Neural progenitor cell (in vitro differentiated cells): Measurements from ENCODE around the gene CLDN7. TPM values are rescaled to one million over a fixed set of nuclear protein-coding genes. Genes with fewer than 3 reads are reported as not detected.

Experiments
- DNase-seq: peaks from one replicate; pipeline ENCODE4 v3.0.0-alpha.2; 2016; ENCODE audit warnings: low spot score
- H2AFZ ChIP-seq: fragments of 200-600 bp; sonication (generic); replicated peaks from 2 replicates; pipeline ENCODE4 v1.6.1; 2016; ENCODE audit warnings: antibody characterized with exemption
- H3F3A ChIP-seq: fragments of 200-600 bp; sonication (generic); 2 replicates; pipeline ENCODE4 v1.6.1; 2016; ENCODE audit warnings: antibody characterized with exemption, low read depth
- H3K27ac ChIP-seq: fragments of 200-600 bp; sonication (generic); 2 replicates; pipeline ENCODE4 v1.5.1; 2016; ENCODE audit warnings: mild to moderate bottlenecking
- H3K27me3 ChIP-seq: fragments of 200-600 bp; sonication (generic); 2 replicates; pipeline ENCODE4 v1.6.1; 2016; ENCODE audit warnings: mild to moderate bottlenecking, moderate library complexity
- H3K36me3 ChIP-seq: fragments of 200-600 bp; sonication (generic); 2 replicates; pipeline ENCODE4 v1.5.1; 2016
- H3K4me1 ChIP-seq: fragments of 200-600 bp; sonication (generic); 2 replicates; pipeline ENCODE4 v1.6.1; 2016; ENCODE audit warnings: mixed run types
- H3K4me2 ChIP-seq: fragments of 200-600 bp; sonication (generic); 2 replicates; pipeline ENCODE4 v1.6.1; 2016
- H3K4me3 ChIP-seq: fragments of 200-600 bp; sonication (generic); 2 replicates; pipeline ENCODE4 v1.5.1; 2016
- H3K79me2 ChIP-seq: fragments of 200-600 bp; sonication (generic); 2 replicates; pipeline ENCODE4 v1.6.1; 2016; ENCODE audit warnings: low read depth
- H3K9ac ChIP-seq: fragments of 200-600 bp; sonication (generic); 2 replicates; pipeline ENCODE4 v1.6.1; 2016
- H3K9me3 ChIP-seq: fragments of 200-600 bp; sonication (generic); 2 replicates; pipeline ENCODE4 v1.5.1; 2016; ENCODE audit warnings: low read depth
- H4K20me1 ChIP-seq: fragments of 200-600 bp; sonication (generic); 2 replicates; pipeline ENCODE4 v1.6.1; 2016; ENCODE audit warnings: low read depth
- H3K27ac Mint-ChIP-seq: 3 replicates; pipeline ENCODE4 v1.8.0; 2021; ENCODE audit warnings: mixed read lengths
- H3K27me3 Mint-ChIP-seq: 2 replicates; pipeline ENCODE4 v1.8.0; 2022; ENCODE audit warnings: low read depth, mild to moderate bottlenecking, inconsistent platforms, moderate library complexity, mixed read lengths; ENCODE audit not compliant: insufficient read depth
- H3K36me3 Mint-ChIP-seq: 3 replicates; pipeline ENCODE4 v1.8.0; 2021; ENCODE audit warnings: mixed read lengths
- H3K4me1 Mint-ChIP-seq: 3 replicates; pipeline ENCODE4 v1.8.0; 2021; ENCODE audit warnings: mixed read lengths
- H3K4me3 Mint-ChIP-seq: 3 replicates; pipeline ENCODE4 v1.8.0; 2021; ENCODE audit warnings: mild to moderate bottlenecking, moderate library complexity, mixed read lengths
- H3K9me3 Mint-ChIP-seq: 3 replicates; pipeline ENCODE4 v1.8.0; 2020; ENCODE audit warnings: mixed read lengths
- EZH2 ChIP-seq: fragments of 200-600 bp; sonication (generic); IDR thresholded peaks from 2 replicates; pipeline ENCODE4 v1.6.1; 2017; ENCODE audit warnings: antibody characterized with exemption, mild to moderate bottlenecking, moderate library complexity
- EZH2phosphoT487 ChIP-seq: fragments of 200-600 bp; sonication (generic); IDR thresholded peaks from 2 replicates; pipeline ENCODE4 v1.6.1; 2017; ENCODE audit warnings: antibody characterized with exemption
- total RNA-seq: library from RNA; depleted of rRNA; stranded (reverse); fragments of >200 nt; gene quantifications from 2 replicates; pipeline ENCODE4 v1.2.3, GENCODE V29; 2015; ENCODE audit warnings: low replicate concordance
- TF ChIP-seq, protein P1 (sequence below): fragments of 200-600 bp; sonication (generic); IDR thresholded peaks from 2 replicates; pipeline ENCODE4 v1.5.1; 2017; ENCODE audit warnings: antibody characterized with exemption, mild to moderate bottlenecking

The CLDN7 gene
- total RNA-seq, 1 donor from 2014 or later = 0.32 TPM

DNA sequence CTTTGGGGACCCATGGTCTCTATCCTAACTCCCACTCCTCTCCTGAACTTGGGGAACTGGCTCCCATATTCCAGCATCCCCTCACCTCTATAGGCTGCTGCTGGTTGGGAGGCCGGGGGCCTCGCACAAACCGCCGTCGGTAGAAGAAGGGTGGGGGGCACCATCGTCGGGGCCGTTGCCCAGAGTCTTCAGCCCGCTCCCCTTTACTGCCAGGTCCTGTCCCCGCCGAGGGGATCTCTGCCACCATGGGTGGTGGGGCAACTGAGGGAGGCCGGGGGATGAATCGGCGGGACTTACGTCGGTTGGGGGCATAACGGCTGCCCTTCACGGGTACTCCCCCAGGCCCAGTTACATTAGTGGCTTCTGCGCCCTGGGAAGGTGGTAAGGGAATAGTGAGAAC lies 27.9 kb upstream of the CLDN7 start:
- Mint-ChIP-seq H3K27me3 (peaks cover 13% of the 10 kb centered on the region), H3K4me3 (no peak overlapping the region), H3K27ac (no peak overlapping the region), H3K4me1 (peaks cover 12% of the 10 kb centered on the region), H3K36me3 (peaks cover 1% of the 10 kb centered on the region), H3K9me3 (peaks cover 2% of the 10 kb centered on the region)
- Histone ChIP-seq H3K4me2 (no peak overlapping the region), H3K9ac (no peak overlapping the region), H3K27me3 (peaks cover 47% of the 10 kb centered on the region), H2AFZ (no peak overlapping the region), H3F3A (peaks cover 21% of the 10 kb centered on the region), H3K4me1 (peaks cover 7% of the 10 kb centered on the region), H3K27ac (no peak overlapping the region), H3K9me3 (no peaks in the 10 kb centered on the region), H3K4me3 (no peak overlapping the region), H3K79me2 (no peaks in the 10 kb centered on the region), H4K20me1 (peaks cover 5% of the 10 kb centered on the region), H3K36me3 (no peaks in the 10 kb centered on the region)
- no peak for DNase-seq
- TF ChIP-seq, protein P1, sequence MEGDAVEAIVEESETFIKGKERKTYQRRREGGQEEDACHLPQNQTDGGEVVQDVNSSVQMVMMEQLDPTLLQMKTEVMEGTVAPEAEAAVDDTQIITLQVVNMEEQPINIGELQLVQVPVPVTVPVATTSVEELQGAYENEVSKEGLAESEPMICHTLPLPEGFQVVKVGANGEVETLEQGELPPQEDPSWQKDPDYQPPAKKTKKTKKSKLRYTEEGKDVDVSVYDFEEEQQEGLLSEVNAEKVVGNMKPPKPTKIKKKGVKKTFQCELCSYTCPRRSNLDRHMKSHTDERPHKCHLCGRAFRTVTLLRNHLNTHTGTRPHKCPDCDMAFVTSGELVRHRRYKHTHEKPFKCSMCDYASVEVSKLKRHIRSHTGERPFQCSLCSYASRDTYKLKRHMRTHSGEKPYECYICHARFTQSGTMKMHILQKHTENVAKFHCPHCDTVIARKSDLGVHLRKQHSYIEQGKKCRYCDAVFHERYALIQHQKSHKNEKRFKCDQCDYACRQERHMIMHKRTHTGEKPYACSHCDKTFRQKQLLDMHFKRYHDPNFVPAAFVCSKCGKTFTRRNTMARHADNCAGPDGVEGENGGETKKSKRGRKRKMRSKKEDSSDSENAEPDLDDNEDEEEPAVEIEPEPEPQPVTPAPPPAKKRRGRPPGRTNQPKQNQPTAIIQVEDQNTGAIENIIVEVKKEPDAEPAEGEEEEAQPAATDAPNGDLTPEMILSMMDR = no peak
- TF ChIP-seq EZH2phosphoT487 (no peak), EZH2 (no peak)

DNA sequence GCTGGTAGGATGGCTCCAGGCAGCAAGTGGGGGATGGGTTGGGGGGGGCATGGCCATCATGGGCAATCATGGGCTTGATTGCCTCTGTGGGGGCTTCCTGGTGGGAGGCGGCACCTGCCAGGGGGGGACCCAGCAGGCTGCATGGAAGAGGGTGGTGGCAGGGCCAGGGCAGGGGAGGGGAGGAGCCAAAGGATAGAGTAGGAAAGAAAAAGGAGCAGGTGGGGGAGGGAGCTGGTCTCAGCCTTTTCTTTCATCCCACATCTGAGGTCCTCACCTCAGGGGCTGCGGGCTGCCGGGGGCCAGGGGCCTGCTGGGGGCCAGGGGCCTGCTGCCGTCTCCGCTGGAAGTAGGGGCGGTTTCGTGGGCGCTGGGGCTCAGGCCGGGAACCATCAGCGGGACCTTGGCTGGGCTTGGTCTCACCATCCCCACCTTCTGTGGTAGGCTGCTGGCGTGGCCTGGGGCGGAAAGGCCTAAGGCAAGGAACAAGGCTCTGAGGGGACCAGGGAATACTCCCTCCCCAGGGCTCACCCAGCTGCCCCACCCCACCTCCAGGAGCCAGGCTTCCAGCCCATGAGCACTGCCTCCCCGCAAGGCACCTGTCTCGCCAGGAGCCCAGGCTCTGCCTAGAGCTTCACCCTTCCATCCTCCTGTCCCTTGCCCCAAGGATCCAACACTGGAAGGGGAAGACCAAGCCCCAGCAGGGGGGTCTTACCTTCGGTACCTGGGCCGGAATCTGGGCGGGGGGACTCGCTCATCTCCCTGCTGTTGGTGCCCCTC lies 27.2 kb upstream of the CLDN7 start:
- H3K27me3 ChIP-seq = peaks cover 39% of the 10 kb centered on the region
- H3K27me3 Mint-ChIP-seq = peaks cover 12% of the 10 kb centered on the region
- DNase-seq = no peak
- peaks cover 11% of the 10 kb centered on the region for H3K4me1 Mint-ChIP-seq
- H3F3A ChIP-seq = peaks cover 15% of the 10 kb centered on the region
- peaks cover 1% of the 10 kb centered on the region for H3K36me3 Mint-ChIP-seq
- no peak overlapping the region for H3K27ac Mint-ChIP-seq
- peaks cover 2% of the 10 kb centered on the region for H3K9me3 Mint-ChIP-seq
- H2AFZ ChIP-seq = no peak overlapping the region
- no peaks in the 10 kb centered on the region for H3K36me3 ChIP-seq
- H4K20me1 ChIP-seq = peaks cover 5% of the 10 kb centered on the region
- H3K4me3 ChIP-seq = no peak overlapping the region
- H3K9ac ChIP-seq = no peak overlapping the region
- H3K27ac ChIP-seq = no peak overlapping the region
- H3K4me3 Mint-ChIP-seq = no peak overlapping the region
- TF ChIP-seq EZH2 (no peak), EZH2phosphoT487 (no peak)
- H3K9me3 ChIP-seq = no peaks in the 10 kb centered on the region
- H3K4me1 ChIP-seq = peaks cover 7% of the 10 kb centered on the region
- no peaks in the 10 kb centered on the region for H3K79me2 ChIP-seq
- no peak overlapping the region for H3K4me2 ChIP-seq

DNA sequence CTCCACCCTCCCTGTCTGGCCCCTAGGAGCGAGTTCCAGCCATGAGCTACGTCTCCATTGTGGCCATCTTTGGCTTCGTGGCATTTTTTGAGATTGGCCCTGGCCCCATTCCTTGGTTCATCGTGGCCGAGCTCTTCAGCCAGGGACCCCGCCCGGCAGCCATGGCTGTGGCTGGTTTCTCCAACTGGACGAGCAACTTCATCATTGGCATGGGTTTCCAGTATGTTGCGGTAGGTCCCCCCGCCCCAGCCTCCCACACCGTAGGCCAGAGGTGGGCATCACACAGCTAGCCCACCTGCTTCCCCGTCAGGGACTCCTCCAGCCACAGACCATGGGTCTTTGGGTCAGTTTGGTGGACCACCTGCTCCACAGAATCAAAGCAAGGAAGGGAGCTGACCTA lies 23.4 kb upstream of the CLDN7 start:
- H3K4me3 Mint-ChIP-seq = peak overlapping the region; percentile 58
- peaks cover 28% of the 10 kb centered on the region for H3K27me3 ChIP-seq
- H3K9ac ChIP-seq = no peak overlapping the region
- no peak overlapping the region for H3K4me3 ChIP-seq
- no peak for DNase-seq
- H3K4me1 Mint-ChIP-seq = peaks cover 14% of the 10 kb centered on the region
- no peak for TF ChIP-seq EZH2phosphoT487
- TF ChIP-seq, protein P1 = no peak
- H3F3A ChIP-seq = peaks cover 6% of the 10 kb centered on the region
- peaks cover 1% of the 10 kb centered on the region for H3K36me3 Mint-ChIP-seq
- peaks cover 14% of the 10 kb centered on the region for H3K27me3 Mint-ChIP-seq
- peaks cover 1% of the 10 kb centered on the region for H3K9me3 Mint-ChIP-seq
- no peaks in the 10 kb centered on the region for H3K9me3 ChIP-seq
- H3K4me1 ChIP-seq = peaks cover 4% of the 10 kb centered on the region
- H2AFZ ChIP-seq = no peak overlapping the region
- no peak overlapping the region for H3K27ac ChIP-seq
- no peak overlapping the region for H3K27ac Mint-ChIP-seq
- H3K79me2 ChIP-seq = no peaks in the 10 kb centered on the region
- no peaks in the 10 kb centered on the region for H3K36me3 ChIP-seq
- H4K20me1 ChIP-seq = peaks cover 16% of the 10 kb centered on the region
- no peak overlapping the region for H3K4me2 ChIP-seq

DNA sequence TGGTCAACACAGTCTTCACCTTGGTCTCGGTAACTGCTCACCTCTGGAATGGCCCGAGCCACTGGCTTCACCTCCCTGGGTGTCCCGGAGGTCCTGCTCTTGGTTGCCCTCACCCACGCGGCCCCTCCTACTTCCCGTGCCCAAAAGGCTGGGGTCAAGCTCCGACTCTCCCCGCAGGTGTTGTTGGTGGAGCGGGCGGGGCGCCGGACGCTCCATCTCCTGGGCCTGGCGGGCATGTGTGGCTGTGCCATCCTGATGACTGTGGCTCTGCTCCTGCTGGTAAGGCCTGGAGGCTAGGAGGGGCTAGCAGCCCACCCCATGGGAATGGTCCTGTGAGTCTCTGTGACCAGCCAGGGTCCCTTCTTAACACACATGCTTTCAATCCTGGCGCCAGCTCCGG lies 22.6 kb upstream of the CLDN7 start:
- H3K4me1 Mint-ChIP-seq = peaks cover 20% of the 10 kb centered on the region
- no peak for TF ChIP-seq EZH2phosphoT487
- TF ChIP-seq, protein P1 = no peak
- TF ChIP-seq EZH2 = no peak

More for the DNA sequence above, 22.6 kb upstream of the CLDN7 start:
- no peak overlapping the region for H3K27ac Mint-ChIP-seq
- H3K27ac ChIP-seq = no peak overlapping the region
- H3K4me2 ChIP-seq = no peak overlapping the region
- peaks cover 1% of the 10 kb centered on the region for H3K36me3 Mint-ChIP-seq
- peaks cover 32% of the 10 kb centered on the region for H3K27me3 ChIP-seq
- peaks cover 4% of the 10 kb centered on the region for H3K4me1 ChIP-seq
- no peaks in the 10 kb centered on the region for H3K79me2 ChIP-seq
- no peak overlapping the region for H3K4me3 Mint-ChIP-seq
- H4K20me1 ChIP-seq = peaks cover 16% of the 10 kb centered on the region
- H3K36me3 ChIP-seq = no peaks in the 10 kb centered on the region
- H3K27me3 Mint-ChIP-seq = peaks cover 17% of the 10 kb centered on the region
- DNase-seq = no peak
- H3K9me3 Mint-ChIP-seq = peaks cover 1% of the 10 kb centered on the region
- H3F3A ChIP-seq = peaks cover 14% of the 10 kb centered on the region
- no peak overlapping the region for H3K9ac ChIP-seq
- no peaks in the 10 kb centered on the region for H3K9me3 ChIP-seq
- no peak overlapping the region for H3K4me3 ChIP-seq
- H2AFZ ChIP-seq = no peak overlapping the region
